Renal cortex interstitium (tissue), 11 donors: Measurements from ENCODE around the gene OR52A1. TPM values are rescaled to one million over a fixed set of nuclear protein-coding genes. Genes with fewer than 3 reads are reported as not detected.
"Not testable (repeated sequence)": the region's sequence is repeated elsewhere in the genome, so short reads cannot be mapped to it uniquely, and the experiment has no call there.

Source experiments
- DNase-seq, 11 donors: peaks; one replicate each; pipeline ENCODE4 v3.0.0-alpha.2; 2013; ENCODE audit warnings: low read depth in 9 of 11, low spot score in 4 of 11; ENCODE audit errors: extremely low read depth in 1 of 11
- polyA plus RNA-seq, 3 donors: library from polyadenylated mRNA; unstranded; fragments of 120-200 nt; gene quantifications; one replicate each; pipeline ENCODE4 v1.2.1, GENCODE V29; 2013; ENCODE audit not compliant: insufficient read length in 3 of 3

The OR52A1 gene
- polyA plus RNA-seq, 3 donors, result 0.01 to 0.05 TPM; not detected in 1

DNA sequence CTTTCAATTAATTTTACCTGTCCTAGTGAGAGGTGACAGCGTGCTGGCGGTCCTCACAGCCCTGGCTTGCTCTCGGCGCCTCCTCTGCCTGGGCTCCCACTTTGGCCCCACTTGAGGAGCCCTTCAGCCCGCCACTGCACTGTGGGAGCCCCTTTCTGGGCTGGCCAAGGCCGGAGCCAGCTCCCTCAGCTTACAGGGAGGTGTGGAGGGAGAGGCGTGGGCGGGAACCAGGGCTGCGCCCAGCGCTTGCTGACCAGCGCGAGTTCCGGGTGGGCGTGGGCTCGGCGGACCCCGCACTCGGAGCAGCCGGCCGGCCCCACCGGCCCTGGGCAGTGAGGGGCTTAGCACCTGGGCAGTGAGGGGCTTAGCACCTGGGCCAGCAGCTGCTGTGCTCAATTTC lies 10.4 kb downstream of the OR52A1 start:
- DNase-seq, result not testable (repeated sequence)

DNA sequence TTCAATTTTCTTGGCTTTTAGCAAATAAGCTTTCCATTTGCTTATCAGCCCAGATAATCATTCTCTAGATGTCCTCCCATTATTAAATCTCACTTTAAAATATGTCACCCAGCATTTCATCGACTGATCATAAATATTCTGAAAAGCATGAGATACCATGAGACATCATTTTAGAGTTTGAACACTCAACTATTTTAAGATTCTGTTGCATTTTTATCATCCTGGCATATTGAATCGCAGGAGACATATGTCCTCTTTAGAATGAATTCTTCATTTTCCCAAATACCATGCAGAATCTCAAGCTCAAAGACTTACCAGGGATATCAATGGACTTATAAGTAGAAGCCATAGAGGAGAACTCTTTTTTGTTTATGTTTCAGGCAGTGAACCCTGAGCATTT lies 16.6 kb downstream of the OR52A1 start, which contains the start of gene OR52A5:
Gene OR52A5, minus strand, starts transcription at position 361 of the 400 bp plus-strand sequence. CDS start 5,714 bp downstream, outside the sequence.
- DNase-seq, result no peak

DNA sequence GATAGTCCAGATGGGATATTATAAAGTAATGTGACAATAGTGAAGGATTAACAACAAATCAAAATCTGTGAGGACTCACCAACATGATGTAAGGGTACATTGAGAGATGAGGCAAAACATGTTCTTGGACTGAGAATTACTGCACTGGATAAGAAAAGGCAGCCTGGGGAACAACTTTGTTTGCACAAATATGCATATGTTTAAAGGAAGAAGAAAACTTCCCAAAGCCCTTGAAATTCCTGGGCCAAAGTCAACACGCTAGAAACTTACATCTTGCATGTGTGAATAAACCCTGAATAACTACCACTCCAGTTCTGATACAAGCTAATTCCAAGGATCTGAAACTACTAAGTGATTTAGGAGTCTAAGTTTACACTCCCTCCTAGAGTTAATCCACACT lies 17.5 kb downstream of the OR52A1 start:
- DNase-seq, result no peak

DNA sequence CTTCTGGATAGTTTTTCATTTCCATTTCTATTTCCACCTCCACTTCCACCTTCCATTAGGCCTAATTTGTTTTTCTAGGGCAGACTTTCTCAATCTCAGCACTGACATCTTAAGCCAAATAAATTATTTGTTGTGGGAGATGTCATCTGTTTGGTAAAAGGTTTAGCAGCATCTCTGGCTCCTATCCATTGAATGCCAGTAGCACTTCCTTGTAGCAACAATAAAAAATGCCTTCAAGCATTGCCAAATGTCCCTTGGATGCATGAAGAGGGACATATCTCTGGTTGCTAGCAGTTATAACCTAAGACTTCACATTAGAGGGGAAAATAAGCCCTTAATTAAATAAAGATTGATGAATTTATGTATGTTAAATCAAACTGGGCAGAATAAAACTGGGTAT lies 18.3 kb downstream of the OR52A1 start:
- no peak for DNase-seq

DNA sequence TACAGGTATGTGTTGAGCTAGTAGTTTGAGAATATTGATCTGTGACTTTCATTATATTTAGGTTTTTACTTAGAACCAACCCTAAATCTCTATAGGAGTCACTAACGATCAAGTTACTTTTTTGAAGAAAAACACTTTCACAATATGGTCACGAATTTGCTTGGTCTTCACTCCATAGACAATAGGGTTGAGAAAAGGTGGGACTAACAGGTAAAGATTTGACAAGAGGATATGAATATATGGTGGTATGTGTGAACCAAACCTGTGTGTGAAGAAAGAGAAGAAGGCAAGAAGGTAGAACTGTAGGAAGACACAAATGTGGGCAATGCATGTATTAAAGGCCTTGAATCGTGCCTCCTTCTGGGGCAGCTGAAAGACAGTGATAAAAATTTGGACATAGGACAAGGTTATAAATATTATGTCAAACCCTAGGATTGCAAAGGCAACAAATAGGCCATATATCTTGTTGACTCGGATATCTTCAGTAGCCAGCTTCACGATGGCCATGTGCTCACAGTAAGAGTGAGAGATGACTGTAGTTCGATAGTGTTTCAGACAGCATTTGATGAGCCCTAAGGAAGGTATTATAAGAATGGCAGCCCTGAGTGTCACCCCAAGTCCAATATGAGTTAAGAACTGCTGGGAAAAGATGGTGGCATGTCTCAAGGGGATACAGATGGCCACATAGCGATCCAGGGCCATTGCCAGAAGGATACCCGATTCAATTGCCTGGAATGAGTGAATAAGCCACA lies 22.8 kb downstream of the OR52A1 start:
- DNase-seq, result no peak

DNA sequence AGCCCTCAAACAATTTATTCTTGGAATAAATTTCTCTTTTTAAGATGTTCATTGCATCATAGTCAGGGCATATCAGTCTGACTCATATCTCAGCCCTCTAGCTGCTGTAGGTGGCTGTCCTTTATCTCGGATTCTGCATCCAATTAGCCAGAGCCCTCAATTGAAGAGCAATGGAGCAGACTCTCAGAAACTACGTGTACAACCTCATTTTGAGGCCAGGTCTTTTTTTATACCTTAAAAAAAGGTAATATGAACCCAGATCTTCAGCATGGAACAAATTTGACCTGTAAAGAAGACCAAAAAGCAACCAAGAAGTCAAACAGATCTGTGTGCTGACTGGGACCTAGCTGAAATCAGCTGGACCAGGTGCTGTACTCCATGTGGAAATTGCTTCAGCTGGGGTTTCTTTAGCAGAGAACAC lies 25.1 kb downstream of the OR52A1 start:
- DNase-seq, result no peak

DNA sequence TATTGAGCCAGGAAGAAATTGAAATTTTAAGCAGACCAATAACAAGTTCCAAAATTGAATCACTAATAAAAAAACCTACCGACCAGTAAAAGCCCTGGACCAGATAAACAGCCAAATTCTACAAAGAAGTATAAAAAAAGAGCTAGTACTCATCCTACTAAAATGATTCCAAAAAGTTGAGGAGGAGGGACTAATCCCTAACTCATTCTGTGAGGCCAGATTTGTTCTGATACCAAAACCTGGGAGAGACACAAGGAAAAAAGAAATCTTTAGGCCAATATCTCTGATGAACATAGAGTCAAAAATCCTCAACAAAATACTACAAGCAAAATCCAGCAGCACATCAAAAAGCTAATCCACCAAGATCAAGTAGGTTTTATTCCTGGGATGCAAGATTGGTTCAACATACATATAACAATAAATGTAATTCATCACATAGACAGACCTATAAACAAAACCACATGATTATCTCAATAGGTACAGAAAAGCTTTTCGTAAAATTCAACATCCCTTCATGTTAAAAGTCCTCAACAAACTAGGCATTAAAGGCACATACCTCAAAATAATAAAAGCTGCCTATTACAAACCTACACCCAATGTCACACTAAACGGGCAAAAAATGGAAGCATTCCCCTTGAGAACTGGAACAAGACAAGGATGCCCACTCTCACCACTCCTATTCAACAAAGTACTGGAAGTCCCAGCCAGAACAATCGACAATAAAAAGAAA lies 29.5 kb downstream of the OR52A1 start:
- DNase-seq, result no peak

DNA sequence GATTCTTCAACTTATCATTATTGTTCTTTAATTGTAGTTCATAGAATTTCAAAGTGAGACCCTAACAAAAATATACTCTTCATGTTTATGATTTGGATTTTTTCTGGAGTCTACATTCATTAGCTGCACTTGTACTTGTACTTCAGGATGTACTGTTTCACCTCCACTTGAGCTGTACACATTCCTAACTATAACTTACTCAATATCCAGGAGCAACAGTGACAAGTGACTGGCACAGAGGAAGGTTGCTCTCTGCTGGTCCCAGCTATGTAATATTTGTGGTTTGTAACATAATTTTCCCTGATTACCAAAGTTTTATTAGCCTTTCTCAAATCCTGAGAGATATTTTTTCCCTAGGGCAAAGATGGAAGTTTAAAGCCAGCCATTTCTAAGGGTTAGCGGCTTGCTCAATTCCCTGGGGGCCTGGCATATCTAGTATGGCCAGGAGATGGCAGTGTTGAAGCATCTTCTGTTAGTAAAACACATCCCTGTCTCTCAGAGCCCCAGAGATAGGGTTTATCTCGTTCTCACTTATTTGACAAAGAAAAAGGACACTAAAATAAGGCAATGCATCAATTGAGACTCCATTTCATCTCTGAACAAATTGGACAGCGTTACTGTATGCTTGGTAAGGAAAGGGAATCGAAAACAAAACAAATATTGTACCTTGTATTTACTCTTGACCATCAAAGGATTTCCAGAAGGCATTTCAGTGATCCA lies 30.6 kb downstream of the OR52A1 start:
- peak; percentile 17 to 58 (median 38) for DNase-seq

DNA sequence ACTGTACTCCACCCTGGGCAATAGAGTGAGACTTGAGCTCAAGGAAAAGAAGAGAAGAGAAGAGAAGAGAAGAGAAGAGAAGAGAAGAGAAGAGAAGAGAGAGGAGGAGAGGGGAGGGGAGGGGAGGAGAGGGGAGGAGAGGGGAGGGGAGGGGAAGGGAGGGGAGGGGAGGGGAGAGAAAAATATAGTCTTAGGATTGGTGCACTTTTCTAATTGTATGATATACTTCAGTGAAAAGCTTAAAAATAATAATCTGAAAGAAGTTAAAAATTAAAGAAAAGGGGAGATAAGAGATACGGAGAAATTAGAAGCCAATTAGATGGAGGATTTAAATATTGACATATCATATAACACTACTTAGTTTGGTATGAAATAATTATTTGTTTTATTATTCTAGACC lies 35.7 kb downstream of the OR52A1 start:
- DNase-seq, result no peak

DNA sequence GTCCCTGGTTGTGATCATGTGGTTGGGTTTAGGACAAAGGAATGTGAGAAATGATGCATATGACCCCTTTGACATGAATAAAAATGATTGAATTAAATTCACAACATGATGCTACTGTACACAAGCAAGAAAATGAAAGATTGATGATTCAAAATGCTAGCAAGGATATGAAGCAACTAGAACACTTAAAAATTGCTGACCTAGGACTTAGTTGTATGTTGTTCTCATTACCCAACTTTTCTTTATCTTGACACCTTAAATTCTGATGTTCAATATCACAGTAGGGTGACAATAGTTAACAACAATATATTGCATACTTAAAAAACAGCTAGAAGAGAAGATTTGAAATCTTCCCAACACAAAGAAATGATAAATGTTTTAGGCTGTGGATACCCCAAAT lies 37.0 kb downstream of the OR52A1 start:
- no peak for DNase-seq

DNA sequence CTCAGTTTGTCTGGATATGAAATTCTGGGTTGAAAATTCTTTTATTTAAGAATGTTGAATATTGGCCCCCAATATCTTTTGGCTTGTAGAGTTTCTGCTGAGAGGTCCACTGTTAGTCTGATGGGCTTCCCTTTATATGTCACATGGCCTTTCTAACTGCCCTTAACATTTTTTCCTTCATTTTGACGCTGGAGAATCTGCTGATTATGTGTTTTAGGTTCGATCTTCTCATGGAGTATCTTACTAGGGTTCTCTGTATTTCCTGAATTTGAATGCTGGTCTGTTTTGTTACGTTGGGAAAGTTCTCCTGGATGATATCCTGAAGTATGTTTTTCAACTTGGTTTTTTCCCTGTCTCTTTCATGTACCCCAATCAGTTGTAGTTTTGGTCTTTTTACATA lies 39.2 kb downstream of the OR52A1 start:
- no peak for DNase-seq

DNA sequence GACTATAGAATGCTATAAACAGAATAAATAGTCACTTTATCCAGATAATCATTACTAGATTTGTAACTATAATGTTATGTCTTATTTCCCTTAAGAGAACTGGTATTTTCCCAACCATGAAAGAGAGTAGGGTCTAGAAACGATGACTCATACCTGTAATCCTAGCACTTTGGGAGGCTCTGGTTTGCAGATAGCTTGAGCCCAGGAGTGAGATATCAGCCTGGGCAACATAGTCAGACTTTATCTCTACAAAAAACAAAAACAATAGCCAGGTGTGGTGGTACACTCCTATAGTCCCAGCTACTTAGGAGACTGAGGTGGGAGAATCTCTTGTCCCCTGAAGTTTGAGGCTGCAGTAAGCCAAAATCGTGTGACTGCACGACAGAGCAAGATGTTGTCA lies 47.3 kb downstream of the OR52A1 start:
- DNase-seq, result no peak

DNA sequence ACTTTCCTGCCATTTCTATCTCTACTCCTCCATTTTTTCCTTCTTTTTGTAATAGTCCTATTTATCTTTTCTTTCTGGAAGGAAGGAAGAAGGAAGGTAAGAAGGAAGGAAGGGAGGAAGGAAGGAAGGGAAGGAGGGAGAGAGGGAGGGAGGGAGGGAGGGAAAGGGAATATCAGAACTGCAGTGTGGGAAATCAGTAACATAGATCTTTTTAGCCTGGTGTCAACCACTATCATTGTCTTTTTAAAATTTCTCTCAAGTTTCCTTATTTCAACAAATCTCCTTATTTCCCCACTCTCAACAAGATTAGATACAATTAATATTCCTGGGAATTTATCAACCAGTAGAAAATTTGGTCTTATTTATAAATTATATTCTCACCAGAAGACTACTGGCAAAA lies 51.5 kb downstream of the OR52A1 start:
- no peak for DNase-seq

DNA sequence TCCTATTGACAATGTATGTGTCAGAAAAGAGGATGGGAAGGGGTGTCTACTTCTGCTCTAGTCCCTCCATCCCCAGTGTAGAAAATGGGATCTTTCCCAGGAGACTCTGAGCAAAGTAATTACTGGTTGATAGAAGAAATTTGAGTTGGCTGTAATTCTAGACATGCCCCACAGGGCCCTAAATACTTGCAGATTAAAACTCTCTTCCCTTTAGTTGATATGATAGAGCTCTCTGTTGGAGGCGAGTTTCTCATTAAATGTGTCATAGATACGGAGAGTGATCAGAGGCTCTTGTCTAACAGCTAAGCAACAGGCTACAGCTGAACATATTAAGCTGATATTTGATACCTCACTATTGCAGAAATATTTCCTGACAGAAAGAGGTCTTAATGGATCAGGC lies 52.3 kb downstream of the OR52A1 start:
- DNase-seq, result no peak

DNA sequence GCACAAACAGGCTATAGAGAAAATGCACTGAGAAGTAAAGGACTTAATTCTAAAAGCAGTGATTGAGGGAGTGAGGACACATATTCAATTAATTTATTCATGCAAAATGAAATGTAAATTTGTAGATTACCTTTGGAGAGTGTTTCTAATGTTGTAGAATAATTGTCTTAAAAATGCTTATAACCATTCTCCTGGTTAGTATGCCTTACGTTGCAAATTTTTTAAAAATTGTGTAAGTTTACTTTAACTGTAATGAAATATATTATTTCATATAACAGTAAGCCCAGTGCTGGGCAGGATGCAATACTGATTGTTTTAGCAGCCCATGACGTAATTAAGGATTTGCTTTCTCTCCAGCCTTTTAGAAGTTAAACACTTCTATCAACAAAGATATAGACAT lies 58.5 kb downstream of the OR52A1 start:
- DNase-seq, result no peak

Other genes starting within 250 kb of the OR52A1 start
- gene OR51G2, start 235.4 kb downstream of the OR52A1 start, polyA plus RNA-seq, result not detected
- not detected for gene OR51G1, start 230.4 kb downstream of the OR52A1 start, polyA plus RNA-seq
- under 1 TPM in 1 of 3 donors, not detected in 2; 0.05 TPM for gene OR51A4, start 207.2 kb downstream of the OR52A1 start, polyA plus RNA-seq
- not detected for gene OR51A2, start 199.0 kb downstream of the OR52A1 start, polyA plus RNA-seq
- under 1 TPM in 2 of 3 donors, not detected in 1; 0.06 to 0.11 TPM for gene OR51L1, start 159.9 kb downstream of the OR52A1 start, polyA plus RNA-seq
- gene OR52J3, start 108.2 kb downstream of the OR52A1 start, polyA plus RNA-seq, result not detected
- gene OR52E2, start 95.1 kb downstream of the OR52A1 start, polyA plus RNA-seq, result not detected
- gene OR52E1, start 85.2 kb downstream of the OR52A1 start, polyA plus RNA-seq, result not detected
- not detected for gene OR52A5, start 16.4 kb downstream of the OR52A1 start, polyA plus RNA-seq
- not detected for gene OR51V1, start 45.9 kb upstream of the OR52A1 start, polyA plus RNA-seq
- gene HBB, start 72.3 kb upstream of the OR52A1 start, polyA plus RNA-seq, result 100 to 1,000 TPM; 110 to 331 (median 134) TPM
- 1 to 10 TPM; 1.2 to 2.1 (median 1.8) TPM for gene HBD, start 79.7 kb upstream of the OR52A1 start, polyA plus RNA-seq
- 100 to 1,000 TPM; 304 to 877 (median 766) TPM for gene HBG1, start 95.1 kb upstream of the OR52A1 start, polyA plus RNA-seq
- gene HBG2, start 100.0 kb upstream of the OR52A1 start, polyA plus RNA-seq, result 1,000 to 10,000 TPM; 1,167 to 4,071 (median 1,615) TPM
- 10 to 100 TPM in 1 of 3 donors, 1 to 10 TPM in 2; 2.4 to 26.1 (median 9.6) TPM for gene HBE1, start 115.2 kb upstream of the OR52A1 start, polyA plus RNA-seq
- under 1 TPM in 2 of 3 donors, not detected in 1; 0.11 to 0.27 TPM for gene OR51B4, start 147.2 kb upstream of the OR52A1 start, polyA plus RNA-seq
- gene OR51B2, start 169.5 kb upstream of the OR52A1 start, polyA plus RNA-seq, result not detected
- gene OR51B5, start 188.8 kb upstream of the OR52A1 start, polyA plus RNA-seq, result under 1 TPM; 0.33 to 0.56 (median 0.50) TPM
- gene OR51B6, start 196.8 kb upstream of the OR52A1 start, polyA plus RNA-seq, result not detected
- not detected for gene OR51M1, start 229.1 kb upstream of the OR52A1 start, polyA plus RNA-seq